Measurements from ENCODE around the gene SMARCA4. TPM values are rescaled to one million over a fixed set of nuclear protein-coding genes. Genes with fewer than 3 reads are reported as not detected.

SMARCA4 gene
- total and polyA plus RNA-seq, 4 donors, result 15.9 to 35.4 (median 22.5) TPM

GRCh38 chr19:10981252-10981895 is 20.5 kb downstream of the SMARCA4 start:
- no peak for TF ChIP-seq FOXA2 (IDR thresholded peaks at IDR 0.05)
- TF ChIP-seq TAF1 (conservative IDR thresholded peaks at IDR 0.05), result no peak
- no peak for TF ChIP-seq NR2F2 (IDR thresholded peaks at IDR 0.05)
- TF ChIP-seq HNF4G (IDR thresholded peaks at IDR 0.05), result no peak
- TF ChIP-seq SP1 (IDR thresholded peaks at IDR 0.05), result no peak
- no peak for TF ChIP-seq ZBTB33 (IDR thresholded peaks at IDR 0.05)
- DNase-seq (ENCODE audit: low spot score), result no peak
- no peaks in the 10 kb centered on the region for H3K27me3 ChIP-seq (ENCODE audit: control insufficient read depth in 4 of 4, insufficient read depth in 4 of 4, low read length in 3 of 4)
- no peaks in the 10 kb centered on the region for H3K9me3 ChIP-seq (ENCODE audit: control insufficient read depth in 4 of 4, low read length in 3 of 4)
- H3K4me1 ChIP-seq (ENCODE audit: control insufficient read depth in 4 of 4, insufficient read depth in 4 of 4, low read length in 3 of 4), result peaks cover 0 to 6% (median 1%) of the 10 kb centered on the region in 4 donors
- H3K9ac ChIP-seq (ENCODE audit: low read depth in 1 of 2, low read length in 2 of 2), result no peak overlapping the region
- H3K27ac ChIP-seq (ENCODE audit: low read depth in 1 of 2, low read length in 2 of 2), result no peak overlapping the region
- WGBS, result 92% methylated on average over 8 of the region's 8 CpGs
- H3K4me3 ChIP-seq (ENCODE audit: low read depth in 1 of 3, low read length in 3 of 3), result no peak overlapping the region
- peaks cover 0 to 9% (median 5%) of the 10 kb centered on the region in 4 donors for H3K36me3 ChIP-seq (ENCODE audit: control insufficient read depth in 4 of 4, insufficient read depth in 3 of 4, low read depth in 1 of 4, low read length in 3 of 4)

DNA sequence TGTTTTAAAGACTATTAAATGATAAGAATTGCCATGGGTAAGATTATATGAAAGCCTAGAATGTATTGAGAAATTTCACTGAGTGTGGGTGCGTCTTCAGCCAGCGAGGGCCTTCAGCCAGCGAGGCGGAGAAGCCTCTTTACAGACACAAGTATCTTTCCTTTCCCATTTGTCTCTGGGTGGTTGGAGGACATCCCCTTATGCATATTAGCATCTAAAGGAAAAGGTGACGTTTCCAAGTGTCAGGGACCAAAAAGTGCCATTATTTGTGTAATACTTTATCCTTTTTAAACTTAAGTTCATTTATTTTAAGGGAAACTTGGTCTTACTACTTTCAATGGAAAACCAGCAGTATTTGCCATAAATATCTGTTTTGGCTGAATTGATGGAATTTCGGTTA is 22.2 kb downstream of the SMARCA4 start:
- H3K36me3 ChIP-seq (ENCODE audit: control insufficient read depth in 4 of 4, insufficient read depth in 3 of 4, low read depth in 1 of 4, low read length in 3 of 4), result peaks cover 3 to 18% (median 9%) of the 10 kb centered on the region in 4 donors
- 92% methylated on average over 6 of the region's 6 CpGs for WGBS

More for the DNA sequence above, 22.2 kb downstream of the SMARCA4 start:
- no peak for DNase-seq (ENCODE audit: low spot score)
- Histone ChIP-seq H3K27ac (ENCODE audit: low read depth in 1 of 2, low read length in 2 of 2) (no peak overlapping the region), H3K27me3 (ENCODE audit: control insufficient read depth in 4 of 4, insufficient read depth in 4 of 4, low read length in 3 of 4) (no peaks in the 10 kb centered on the region), H3K4me3 (ENCODE audit: low read depth in 1 of 3, low read length in 3 of 3) (no peak overlapping the region), H3K4me1 (ENCODE audit: control insufficient read depth in 4 of 4, insufficient read depth in 4 of 4, low read length in 3 of 4) (no peaks in the 10 kb centered on the region), H3K9me3 (ENCODE audit: control insufficient read depth in 4 of 4, low read length in 3 of 4) (no peaks in the 10 kb centered on the region), H3K9ac (ENCODE audit: low read depth in 1 of 2, low read length in 2 of 2) (no peak overlapping the region)
- no peak for TF ChIP-seq YY1 (IDR thresholded peaks at IDR 0.05)
- TF ChIP-seq JUND (IDR thresholded peaks at IDR 0.05), result no peak
- no peak for TF ChIP-seq FOXA1 (IDR thresholded peaks at IDR 0.05)
- TF ChIP-seq, protein P1, sequence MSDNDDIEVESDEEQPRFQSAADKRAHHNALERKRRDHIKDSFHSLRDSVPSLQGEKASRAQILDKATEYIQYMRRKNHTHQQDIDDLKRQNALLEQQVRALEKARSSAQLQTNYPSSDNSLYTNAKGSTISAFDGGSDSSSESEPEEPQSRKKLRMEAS (IDR thresholded peaks at IDR 0.05), result no peak
- no peak for TF ChIP-seq ZBTB33 (IDR thresholded peaks at IDR 0.05)
- no peak for TF ChIP-seq FOXA2 (IDR thresholded peaks at IDR 0.05)
- TF ChIP-seq TAF1 (conservative IDR thresholded peaks at IDR 0.05), result no peak
- TF ChIP-seq SP1 (IDR thresholded peaks at IDR 0.05), result no peak
- TF ChIP-seq RXRA (IDR thresholded peaks at IDR 0.05), result no peak
- no peak for TF ChIP-seq REST (IDR thresholded peaks at IDR 0.05)
- TF ChIP-seq, protein P2, sequence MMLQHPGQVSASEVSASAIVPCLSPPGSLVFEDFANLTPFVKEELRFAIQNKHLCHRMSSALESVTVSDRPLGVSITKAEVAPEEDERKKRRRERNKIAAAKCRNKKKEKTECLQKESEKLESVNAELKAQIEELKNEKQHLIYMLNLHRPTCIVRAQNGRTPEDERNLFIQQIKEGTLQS (IDR thresholded peaks at IDR 0.05), result no peak
- TF ChIP-seq EGR1 (IDR thresholded peaks at IDR 0.05; ENCODE audit: low read depth in 2 of 2), result no peak
- TF ChIP-seq HNF4G (IDR thresholded peaks at IDR 0.05), result no peak
- TF ChIP-seq GABPA (IDR thresholded peaks at IDR 0.05 in 1 of 2, conservative IDR thresholded peaks at IDR 0.05 in 1 of 2), result no peak
- TF ChIP-seq RAD21 (IDR thresholded peaks at IDR 0.05), result no peak

All from liver (tissue), 9 donors.